HG02870 (cell line): ENCODE data around the gene SHCBP1L.

Experiments
- ATAC-seq: cut with Tn5 transposase; IDR thresholded peaks from one replicate; pipeline ENCODE4 v1.9.1; 2021; ENCODE audit warnings: mild to moderate bottlenecking, moderate library complexity; ENCODE audit not compliant: unreplicated experiment

The SHCBP1L gene

DNA sequence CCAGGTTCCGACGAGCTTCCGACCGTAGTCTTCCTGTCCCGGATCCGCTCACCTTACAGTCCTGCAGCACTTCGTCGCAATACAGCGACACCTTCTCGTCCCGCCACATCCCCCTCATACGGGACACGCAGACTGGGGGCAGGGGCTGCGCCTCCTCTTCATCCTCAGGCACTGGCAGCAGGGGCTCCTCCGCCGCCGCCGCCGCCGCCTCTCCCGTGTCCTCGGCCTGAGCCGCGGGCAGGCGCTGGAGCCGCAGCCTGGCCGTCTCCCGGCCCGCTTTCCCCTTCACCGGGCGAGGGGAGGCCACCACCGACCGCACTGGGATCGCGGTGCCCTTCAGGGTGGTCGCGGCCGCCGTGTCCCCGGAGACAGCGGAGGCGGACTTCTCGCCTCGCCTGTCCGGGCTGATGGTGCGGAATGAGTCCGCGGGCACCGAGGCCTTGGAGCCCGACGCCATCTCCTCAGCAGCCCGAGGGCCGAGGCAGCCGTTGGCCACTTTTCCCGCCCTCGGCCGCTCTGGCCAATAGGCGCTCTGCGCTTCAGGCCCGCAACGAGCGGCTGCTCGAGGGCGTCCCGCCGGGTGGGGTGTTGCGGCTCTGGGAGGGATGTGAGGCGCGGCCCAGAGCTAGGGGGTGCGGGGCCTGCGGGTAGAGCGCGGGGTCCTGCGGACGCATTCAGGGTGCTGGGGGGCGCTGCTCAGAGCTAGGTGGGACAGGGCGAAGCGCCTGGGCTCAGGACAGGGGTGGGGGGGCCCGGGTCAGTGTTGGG, at the start of gene SHCBP1L:
TSS of gene SHCBP1L (minus strand) at position 490 of the 768 bp plus-strand sequence. CDS start at position 457, 33 bp downstream.
- no peak for ATAC-seq

DNA sequence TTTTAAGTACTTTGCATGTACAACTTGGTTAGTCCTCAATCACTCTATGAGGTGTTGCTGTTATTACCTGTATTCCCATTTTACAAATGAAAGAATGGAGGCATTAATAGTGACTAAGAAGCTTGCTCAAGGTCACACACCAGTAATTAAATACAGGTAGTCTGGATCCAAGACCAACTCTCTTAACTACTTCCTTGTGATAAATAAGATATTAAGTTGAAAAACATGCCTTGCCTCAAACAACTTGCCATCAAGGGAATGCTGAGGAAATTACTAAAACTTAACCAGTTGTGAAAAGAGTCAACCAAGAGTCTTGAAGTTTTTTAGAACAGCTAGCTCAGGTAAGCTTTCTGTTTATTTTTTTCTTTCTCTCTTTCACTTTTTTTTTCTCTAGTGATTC, 49.3 kb upstream of the SHCBP1L start:
- no peak for ATAC-seq

- no peak for ATAC-seq
These were observed 47.4 kb upstream of the SHCBP1L start for GRCh38 chr1:183000167-183000962.

DNA sequence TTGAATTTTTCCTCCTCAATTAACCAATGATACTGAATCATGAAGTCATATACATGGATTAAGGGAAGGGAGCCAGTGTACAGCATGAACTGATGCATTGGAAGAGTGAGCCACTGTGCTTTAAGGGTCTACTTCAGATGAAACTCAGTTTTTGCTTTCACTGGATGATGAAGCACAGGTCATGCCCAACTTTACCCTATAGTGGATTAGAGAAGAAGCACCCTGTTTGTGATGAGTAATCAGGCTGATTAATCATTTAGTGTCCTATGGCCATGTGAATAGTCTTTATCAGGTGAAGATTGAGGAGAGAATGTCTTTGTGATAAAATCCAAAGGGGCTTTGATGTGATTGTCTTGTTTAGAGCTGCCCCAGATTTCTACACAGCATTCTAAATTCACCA, 45.5 kb upstream of the SHCBP1L start:
- no peak for ATAC-seq

- no peak for ATAC-seq
These were observed 43.9 kb upstream of the SHCBP1L start for GRCh38 chr1:182996816-182997215.

- ATAC-seq, result no peak
These were observed 42.9 kb upstream of the SHCBP1L start for GRCh38 chr1:182995894-182996293.

DNA sequence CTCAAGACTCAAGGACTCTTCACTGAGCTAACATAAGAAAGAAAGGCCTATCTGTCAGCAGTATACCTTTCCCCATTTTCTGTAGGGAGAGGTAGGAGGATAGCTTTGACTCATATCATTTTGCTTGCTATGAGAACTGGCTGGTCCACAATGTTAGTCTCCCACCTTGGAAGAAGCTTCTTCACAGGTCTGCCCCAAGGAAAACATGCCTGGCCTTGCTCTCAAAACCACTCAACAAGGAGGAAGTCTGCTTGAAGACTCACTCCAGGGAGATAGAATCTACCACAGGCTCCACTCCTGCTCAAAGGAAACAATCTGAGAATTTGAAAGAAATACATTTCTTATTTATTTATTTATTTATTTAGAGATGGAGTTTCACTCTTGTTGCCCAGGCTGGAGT, 40.8 kb upstream of the SHCBP1L start:
- ATAC-seq, result no peak

GRCh38 chr1:182990413-182991144, 37.6 kb upstream of the SHCBP1L start:
- ATAC-seq, result no peak

GRCh38 chr1:182985876-182986275, 32.9 kb upstream of the SHCBP1L start:
- ATAC-seq, result no peak

DNA sequence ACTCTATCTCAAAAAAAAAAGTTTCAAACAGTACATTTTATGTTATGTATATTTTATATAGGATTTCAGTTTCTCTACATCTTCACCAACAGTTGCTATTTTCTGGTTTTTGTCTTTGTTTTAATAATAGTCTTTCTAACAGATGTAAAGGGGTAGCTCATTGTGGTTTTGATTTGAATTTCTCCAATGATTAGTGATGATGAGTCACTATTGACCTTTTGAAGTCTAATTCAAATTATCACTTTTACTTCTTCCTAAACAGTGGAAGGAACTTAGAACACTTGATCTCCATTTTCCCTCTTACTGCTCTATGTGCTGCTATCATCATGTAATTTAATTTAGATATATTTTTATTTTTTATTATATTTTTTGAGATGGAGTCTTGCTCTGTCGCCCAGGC, 31.7 kb upstream of the SHCBP1L start:
- no peak for ATAC-seq

GRCh38 chr1:182984138-182984537, 31.2 kb upstream of the SHCBP1L start:
- no peak for ATAC-seq

DNA sequence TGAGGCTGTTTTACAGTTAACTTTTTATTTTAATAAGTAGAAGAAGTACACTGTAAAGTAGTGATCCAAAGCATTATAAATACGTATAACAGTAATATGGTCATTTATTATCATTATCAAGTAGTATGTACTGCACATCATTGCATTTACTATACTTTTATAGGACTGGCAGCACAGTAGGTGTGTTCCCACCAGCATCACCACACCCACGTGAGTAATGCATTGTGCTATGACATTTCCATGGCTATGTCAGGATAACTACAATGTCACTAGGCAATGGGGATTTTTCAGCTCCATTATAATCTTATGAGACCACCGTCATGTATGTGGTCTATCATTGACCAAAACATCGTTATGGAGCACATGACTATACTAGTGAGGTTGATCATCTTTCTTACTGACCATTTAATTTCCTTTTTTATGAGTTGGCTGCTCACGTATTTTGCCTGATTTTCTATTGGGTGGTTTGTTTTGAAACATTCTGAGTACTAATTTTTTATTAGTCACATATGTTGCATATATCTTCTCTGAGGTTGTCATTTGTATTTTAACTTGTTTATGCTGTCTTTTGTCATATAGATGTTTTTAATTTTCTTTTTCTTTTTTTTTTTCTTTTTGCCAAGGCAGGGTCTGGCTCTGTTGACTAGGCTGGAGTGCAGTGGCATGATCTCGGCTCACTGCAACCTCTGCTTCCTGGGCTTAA, 25.3 kb upstream of the SHCBP1L start:
- ATAC-seq, result no peak

GRCh38 chr1:182977480-182977879, 24.5 kb upstream of the SHCBP1L start:
- no peak for ATAC-seq

GRCh38 chr1:182974506-182975191, 21.7 kb upstream of the SHCBP1L start:
- ATAC-seq, result no peak

- no peak for ATAC-seq
These were observed 19.9 kb upstream of the SHCBP1L start for GRCh38 chr1:182972829-182973228.

- no peak for ATAC-seq
These were observed 19.3 kb upstream of the SHCBP1L start for GRCh38 chr1:182972231-182972630.

GRCh38 chr1:182971219-182971618, 18.3 kb upstream of the SHCBP1L start:
- ATAC-seq, result no peak

DNA sequence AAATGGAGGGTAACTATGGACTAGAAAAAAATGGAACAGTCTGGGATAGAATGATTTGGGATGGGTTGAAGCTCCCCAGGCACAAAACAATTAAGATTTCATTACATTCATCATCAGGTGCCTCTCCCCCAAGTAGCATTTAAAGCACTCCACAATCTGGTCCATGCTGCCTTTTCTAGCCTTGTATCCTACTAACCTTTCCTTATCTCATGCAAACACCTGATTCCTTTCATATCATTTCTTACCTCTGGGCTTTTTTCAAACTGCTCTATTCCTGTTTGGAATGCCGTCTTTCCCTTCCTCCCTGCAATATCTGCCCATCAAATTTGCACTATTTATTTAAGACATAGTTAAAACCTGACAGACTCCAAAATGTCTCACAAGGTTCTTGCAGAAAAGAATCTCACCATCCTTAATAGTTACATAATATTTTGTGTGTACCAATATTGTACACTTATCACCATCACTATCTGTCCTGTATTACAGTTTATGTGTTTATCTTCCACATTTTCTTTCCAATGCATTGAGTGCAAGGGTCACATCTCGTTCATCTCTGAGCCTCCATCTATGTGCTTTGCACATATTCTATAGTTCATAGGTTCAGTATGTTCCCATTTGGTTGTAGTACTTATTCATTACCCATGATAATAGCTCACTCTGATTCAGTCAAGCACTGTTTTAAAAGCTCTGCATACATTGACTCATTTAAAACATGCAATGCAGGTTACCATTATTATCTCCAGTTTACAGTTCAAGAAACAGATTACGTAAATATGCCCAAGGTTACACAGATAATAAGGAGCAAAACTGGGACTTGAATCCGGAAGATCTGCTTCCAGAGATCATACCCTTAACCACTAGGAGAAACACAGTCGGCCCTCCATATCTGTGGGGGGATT, 16.1 kb upstream of the SHCBP1L start:
- ATAC-seq, result no peak

DNA sequence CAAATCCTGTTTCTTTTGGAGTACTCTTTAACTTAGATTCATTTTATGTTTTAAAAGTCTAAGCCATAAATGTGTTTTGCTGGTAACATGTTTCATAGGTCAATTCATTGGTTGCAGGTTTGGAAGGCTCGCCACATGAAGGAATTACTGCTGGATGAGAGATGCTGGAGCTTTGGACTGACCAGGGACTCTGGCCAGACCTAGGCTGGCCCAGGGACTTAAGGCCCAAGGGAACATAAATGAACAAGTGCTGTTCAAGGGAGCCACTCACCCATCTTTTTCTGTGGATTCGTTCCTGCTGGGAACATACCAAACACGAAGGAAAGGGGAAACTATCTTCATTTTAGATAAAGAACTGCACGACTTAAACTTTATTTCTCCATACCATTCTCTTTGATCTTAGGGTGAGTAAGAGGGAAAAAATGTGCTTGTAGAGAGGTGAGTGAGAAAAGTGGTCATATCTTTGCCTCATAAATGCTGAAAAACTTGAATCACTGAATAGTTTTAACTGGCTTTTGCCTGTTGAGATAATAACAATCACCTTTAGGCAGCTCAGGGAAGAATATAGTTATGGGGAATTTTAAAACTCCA, 15.3 kb upstream of the SHCBP1L start:
- no peak for ATAC-seq
